Measurements from ENCODE around the gene KLHDC4. TPM values are rescaled to one million over a fixed set of nuclear protein-coding genes. Genes with fewer than 3 reads are reported as not detected.
"Not testable (repeated sequence)": the region's sequence is repeated elsewhere in the genome, so short reads cannot be mapped to it uniquely, and the experiment has no call there.

KLHDC4 gene
- 10 to 100 TPM; 16.2 to 29.4 (median 21.5) TPM for total RNA-seq

- Histone ChIP-seq H3K4me3 (peak within 1 kb of the TSS; percentile 89 to 96 (median 94)), H3K4me1 (peaks cover 9 to 45% (median 16%) of the 10 kb centered on the region in 3 donors), H3K27me3 (no peaks in the 10 kb centered on the region), H3K36me3 (peaks cover 0 to 32% (median 7%) of the 10 kb centered on the region in 3 donors), H3K27ac (peak within 1 kb of the TSS; percentile 91 to 95 (median 93)), H3K9me3 (no peaks in the 10 kb centered on the region)
- DNase-seq = peak; percentile 32
- TF ChIP-seq POLR2A (IDR thresholded peaks at IDR 0.05) = peak in 2 of 4 donors; percentile 66 to 77
- TF ChIP-seq CTCF (IDR thresholded peaks at IDR 0.05) = peak in 2 of 6 experiments; percentile 8 to 31
- 2 to 3% methylated on average over 19 to 21 of the region's 60 CpGs for WGBS, 2 donors
- intact Hi-C loops (cut with DNase I) = no loop called here
These were observed at the start of gene KLHDC4 for GRCh38 chr16:87765776-87766484. TSS of gene KLHDC4 (minus strand) at chr16:87765986. CDS start at chr16:87765890, 96 bp downstream.

- H3K4me3 ChIP-seq = no peak overlapping the region
- H3K9me3 ChIP-seq = peaks cover 0 to 30% (median 28%) of the 10 kb centered on the region in 3 donors
- TF ChIP-seq CTCF (IDR thresholded peaks at IDR 0.05) (no peak), POLR2A (IDR thresholded peaks at IDR 0.05) (no peak)
- H3K27ac ChIP-seq = no peak overlapping the region
- peaks cover 0 to 33% (median 0%) of the 10 kb centered on the region in 4 donors for H3K27me3 ChIP-seq
- H3K36me3 ChIP-seq = no peaks in the 10 kb centered on the region
- intact Hi-C loops (cut with DNase I) = no loop called here
- H3K4me1 ChIP-seq = no peaks in the 10 kb centered on the region
- DNase-seq = no peak
- 62 to 73% methylated on average over 2 to 4 of the region's 5 CpGs for WGBS, 2 donors
These were observed 49.8 kb upstream of the KLHDC4 start for GRCh38 chr16:87815567-87815966.

GRCh38 chr16:87812200-87812656 is 46.4 kb upstream of the KLHDC4 start:
- no peak for DNase-seq
- Histone ChIP-seq H3K9me3 (peaks cover 0 to 13% (median 10%) of the 10 kb centered on the region in 3 donors), H3K36me3 (no peaks in the 10 kb centered on the region), H3K4me1 (peaks cover 6 to 31% (median 13%) of the 10 kb centered on the region in 3 donors), H3K27ac (no peak overlapping the region), H3K27me3 (peaks cover 0 to 57% (median 0%) of the 10 kb centered on the region in 4 donors), H3K4me3 (no peak overlapping the region)
- intact Hi-C loops (cut with DNase I) = no loop called here
- WGBS, 2 donors = 53 to 76% methylated on average over 7 to 8 of the region's 10 CpGs
- TF ChIP-seq CTCF (IDR thresholded peaks at IDR 0.05) (no peak), POLR2A (IDR thresholded peaks at IDR 0.05) (no peak)

GRCh38 chr16:87811454-87811853 is 45.7 kb upstream of the KLHDC4 start:
- intact Hi-C loops (cut with DNase I); H3K36me3 ChIP-seq; H3K27ac ChIP-seq; DNase-seq; H3K4me3 ChIP-seq; H3K9me3 ChIP-seq: not testable (repeated sequence)
- WGBS, 2 donors = 58% methylated on average over 1 of the region's 1 CpG; no CpG with 5 or more reads in 1 of the 2 donors
- Histone ChIP-seq H3K4me1 (peaks cover 12 to 39% (median 19%) of the 10 kb centered on the region in 3 donors), H3K27me3 (peaks cover 0 to 63% (median 0%) of the 10 kb centered on the region in 4 donors)

- TF ChIP-seq CTCF (IDR thresholded peaks at IDR 0.05) (no peak), POLR2A (IDR thresholded peaks at IDR 0.05) (no peak)
- Histone ChIP-seq H3K9me3 (no peaks in the 10 kb centered on the region), H3K27ac (peak overlapping the region in 3 of 4 donors; percentile 22 to 87 (median 39)), H3K4me1 (peaks cover 21 to 60% (median 30%) of the 10 kb centered on the region in 3 donors), H3K27me3 (peaks cover 0 to 77% (median 0%) of the 10 kb centered on the region in 4 donors), H3K36me3 (no peaks in the 10 kb centered on the region), H3K4me3 (no peak overlapping the region)
- DNase-seq = no peak
- WGBS, 2 donors = 44 to 53% methylated on average over 13 to 14 of the region's 15 CpGs
- intact Hi-C loops (cut with DNase I) = no loop called here
These were observed 43.5 kb upstream of the KLHDC4 start for GRCh38 chr16:87809150-87809902.
